A673 (cell line): ENCODE data around the gene FIBCD1.

Source experiments
- EZH2 ChIP-seq: fragments of 200-600 bp; sonication (generic); IDR thresholded peaks from 2 replicates; pipeline ENCODE4 v1.6.1; 2017; ENCODE audit warnings: borderline replicate concordance, low read depth, mild to moderate bottlenecking, mixed read lengths, antibody characterized with exemption, low read length; ENCODE audit not compliant: poor library complexity, severe bottlenecking
- TF ChIP-seq, protein P1 (sequence below): fragments of 300-800, 200-600 bp; sonication (generic); conservative IDR thresholded peaks from 2 replicates; pipeline ENCODE4 v1.5.1; 2017; ENCODE audit warnings: low read depth, mild to moderate bottlenecking, antibody characterized with exemption, low read length, moderate library complexity, mixed read lengths

DNA sequence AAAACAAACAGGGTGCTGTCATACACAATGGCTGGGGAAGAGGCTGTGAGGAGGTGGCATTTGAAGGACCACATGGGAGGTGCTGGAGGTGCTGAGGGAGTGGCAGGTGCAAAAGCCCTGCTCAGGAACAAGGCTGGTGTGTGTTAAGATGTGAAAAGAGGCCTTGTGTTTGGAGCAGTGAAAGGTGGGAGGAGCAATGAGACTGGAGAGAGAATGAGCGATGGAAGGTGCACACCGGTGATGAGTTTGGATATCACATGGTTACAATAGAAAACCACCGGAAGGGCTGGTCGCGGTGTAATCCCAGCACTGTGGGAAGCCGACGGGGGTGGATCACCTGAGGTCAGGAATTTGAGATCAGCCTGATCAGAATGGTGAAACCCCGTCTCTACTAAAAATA is 9.2 kb upstream of the FIBCD1 start:
- TF ChIP-seq, protein P1, sequence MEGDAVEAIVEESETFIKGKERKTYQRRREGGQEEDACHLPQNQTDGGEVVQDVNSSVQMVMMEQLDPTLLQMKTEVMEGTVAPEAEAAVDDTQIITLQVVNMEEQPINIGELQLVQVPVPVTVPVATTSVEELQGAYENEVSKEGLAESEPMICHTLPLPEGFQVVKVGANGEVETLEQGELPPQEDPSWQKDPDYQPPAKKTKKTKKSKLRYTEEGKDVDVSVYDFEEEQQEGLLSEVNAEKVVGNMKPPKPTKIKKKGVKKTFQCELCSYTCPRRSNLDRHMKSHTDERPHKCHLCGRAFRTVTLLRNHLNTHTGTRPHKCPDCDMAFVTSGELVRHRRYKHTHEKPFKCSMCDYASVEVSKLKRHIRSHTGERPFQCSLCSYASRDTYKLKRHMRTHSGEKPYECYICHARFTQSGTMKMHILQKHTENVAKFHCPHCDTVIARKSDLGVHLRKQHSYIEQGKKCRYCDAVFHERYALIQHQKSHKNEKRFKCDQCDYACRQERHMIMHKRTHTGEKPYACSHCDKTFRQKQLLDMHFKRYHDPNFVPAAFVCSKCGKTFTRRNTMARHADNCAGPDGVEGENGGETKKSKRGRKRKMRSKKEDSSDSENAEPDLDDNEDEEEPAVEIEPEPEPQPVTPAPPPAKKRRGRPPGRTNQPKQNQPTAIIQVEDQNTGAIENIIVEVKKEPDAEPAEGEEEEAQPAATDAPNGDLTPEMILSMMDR = no peak
- no peak for TF ChIP-seq EZH2
